ENCODE results near the gene PLXND1. TPM values are rescaled to one million over a fixed set of nuclear protein-coding genes. Genes with fewer than 3 reads are reported as not detected.

The PLXND1 gene
- total RNA-seq, 1 donor from 2014 or later, result 96.5 TPM

GRCh38 chr3:129632556-129632955 is 26.1 kb upstream of the PLXND1 start:
- H3K4me3 ChIP-seq, result no peak overlapping the region
- H3K36me3 ChIP-seq, result no peaks in the 10 kb centered on the region
- TF ChIP-seq CTCF (IDR thresholded peaks at IDR 0.05) (no peak), POLR2AphosphoS5 (IDR thresholded peaks at IDR 0.05; ENCODE audit: insufficient read depth in 1 of 2, low read depth in 1 of 2) (no peak), POLR2A (IDR thresholded peaks at IDR 0.05) (no peak)
- no peak for DNase-seq (ENCODE audit: extremely low spot score in 2 of 2)
- H3K27ac ChIP-seq, result no peak overlapping the region
- H3K9me3 ChIP-seq, result no peaks in the 10 kb centered on the region
- H3K27me3 ChIP-seq, result no peaks in the 10 kb centered on the region
- intact Hi-C loops (cut with DNase I), result no loop called here
- H3K4me1 ChIP-seq, result peaks cover 16% of the 10 kb centered on the region

GRCh38 chr3:129632056-129632455 is 25.6 kb upstream of the PLXND1 start:
- Histone ChIP-seq H3K36me3 (no peaks in the 10 kb centered on the region), H3K27ac (no peak overlapping the region), H3K27me3 (no peaks in the 10 kb centered on the region), H3K4me3 (no peak overlapping the region), H3K4me1 (peaks cover 21% of the 10 kb centered on the region), H3K9me3 (no peaks in the 10 kb centered on the region)
- TF ChIP-seq CTCF (IDR thresholded peaks at IDR 0.05), result no peak
- no peak for TF ChIP-seq POLR2AphosphoS5 (IDR thresholded peaks at IDR 0.05; ENCODE audit: insufficient read depth in 1 of 2, low read depth in 1 of 2)
- TF ChIP-seq POLR2A (IDR thresholded peaks at IDR 0.05), result no peak
- intact Hi-C loops (cut with DNase I), result no loop called here
- no peak for DNase-seq (ENCODE audit: extremely low spot score in 2 of 2)

- Histone ChIP-seq H3K4me3 (no peak overlapping the region), H3K27me3 (no peaks in the 10 kb centered on the region)
- intact Hi-C loops (cut with DNase I), result loop anchor here (10.0 kb wide), 1 partner anchor 196 kb away; no protein-coding TSS in a partner anchor
Measured at GRCh38 chr3:129629011-129629410, 22.5 kb upstream of the PLXND1 start.

GRCh38 chr3:129628169-129628522 is 21.7 kb upstream of the PLXND1 start:
- no peak for TF ChIP-seq POLR2A (IDR thresholded peaks at IDR 0.05)
- no peak for TF ChIP-seq CTCF (IDR thresholded peaks at IDR 0.05)
- TF ChIP-seq POLR2AphosphoS5 (IDR thresholded peaks at IDR 0.05; ENCODE audit: insufficient read depth in 1 of 2, low read depth in 1 of 2), result no peak
- no peaks in the 10 kb centered on the region for H3K9me3 ChIP-seq
- peak overlapping the region; percentile 50 to 58 for H3K4me3 ChIP-seq
- peaks cover 60% of the 10 kb centered on the region for H3K4me1 ChIP-seq
- DNase-seq (ENCODE audit: extremely low spot score in 2 of 2), result no peak
- H3K27me3 ChIP-seq, result no peaks in the 10 kb centered on the region
- peak overlapping the region; percentile 93 for H3K27ac ChIP-seq
- intact Hi-C loops (cut with DNase I), result loop anchor here (10.0 kb wide), 1 partner anchor 197 kb away; no protein-coding TSS in a partner anchor
- H3K36me3 ChIP-seq, result no peaks in the 10 kb centered on the region

More at GRCh38 chr3:129629011-129629410, 22.5 kb upstream of the PLXND1 start:
- Histone ChIP-seq H3K27ac (peak overlapping the region; percentile 93), H3K9me3 (no peaks in the 10 kb centered on the region), H3K4me1 (peaks cover 51% of the 10 kb centered on the region), H3K36me3 (no peaks in the 10 kb centered on the region)
- TF ChIP-seq CTCF (IDR thresholded peaks at IDR 0.05), result no peak
- TF ChIP-seq POLR2AphosphoS5 (IDR thresholded peaks at IDR 0.05; ENCODE audit: insufficient read depth in 1 of 2, low read depth in 1 of 2), result no peak
- TF ChIP-seq POLR2A (IDR thresholded peaks at IDR 0.05), result no peak
- no peak for DNase-seq (ENCODE audit: extremely low spot score in 2 of 2)

- peak overlapping the region; percentile 93 for H3K27ac ChIP-seq
- TF ChIP-seq CTCF (IDR thresholded peaks at IDR 0.05), result peak; percentile 72 to 76 (median 75)
- TF ChIP-seq POLR2AphosphoS5 (IDR thresholded peaks at IDR 0.05; ENCODE audit: insufficient read depth in 1 of 2, low read depth in 1 of 2), result peak in 1 of 2 donors; percentile 56
- TF ChIP-seq POLR2A (IDR thresholded peaks at IDR 0.05), result peak in 1 of 2 donors; percentile 36
- no peaks in the 10 kb centered on the region for H3K36me3 ChIP-seq
- H3K4me1 ChIP-seq, result peaks cover 66% of the 10 kb centered on the region
- peak in 1 of 2 donors; percentile 94 for DNase-seq (ENCODE audit: extremely low spot score in 2 of 2)
- no peaks in the 10 kb centered on the region for H3K9me3 ChIP-seq
- H3K4me3 ChIP-seq, result peak overlapping the region; percentile 50 to 58
- no peaks in the 10 kb centered on the region for H3K27me3 ChIP-seq
- intact Hi-C loops (cut with DNase I), result loop anchor here (10.0 kb wide), 1 partner anchor 197 kb away; no protein-coding TSS in a partner anchor
Measured at GRCh38 chr3:129627350-129628168, 21.1 kb upstream of the PLXND1 start.
